ENCODE data around the gene NCMAP.

DNA sequence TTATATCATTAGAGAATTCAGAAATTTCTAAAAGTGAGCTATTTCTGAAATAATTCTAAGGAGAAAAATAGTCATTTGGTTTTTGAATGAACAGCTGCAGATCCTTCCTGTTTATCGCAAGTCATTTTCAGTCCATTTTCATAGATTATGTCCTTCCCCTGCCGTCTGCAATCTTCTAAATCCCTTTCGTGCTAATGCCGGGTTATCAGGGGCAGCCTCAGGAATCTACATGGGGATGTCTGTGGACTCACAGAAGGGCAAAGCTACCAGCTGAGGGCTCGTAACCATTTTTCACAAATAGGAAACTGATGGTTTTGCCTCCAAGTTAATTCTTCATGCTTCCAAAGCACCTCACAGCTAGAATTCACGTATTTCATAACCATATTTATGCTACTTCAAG lies 30.3 kb upstream of the NCMAP start:
- no peak for TF ChIP-seq EZH2phosphoT487 (IDR thresholded peaks at IDR 0.05; ENCODE audit: low read length)
- TF ChIP-seq, protein P1, sequence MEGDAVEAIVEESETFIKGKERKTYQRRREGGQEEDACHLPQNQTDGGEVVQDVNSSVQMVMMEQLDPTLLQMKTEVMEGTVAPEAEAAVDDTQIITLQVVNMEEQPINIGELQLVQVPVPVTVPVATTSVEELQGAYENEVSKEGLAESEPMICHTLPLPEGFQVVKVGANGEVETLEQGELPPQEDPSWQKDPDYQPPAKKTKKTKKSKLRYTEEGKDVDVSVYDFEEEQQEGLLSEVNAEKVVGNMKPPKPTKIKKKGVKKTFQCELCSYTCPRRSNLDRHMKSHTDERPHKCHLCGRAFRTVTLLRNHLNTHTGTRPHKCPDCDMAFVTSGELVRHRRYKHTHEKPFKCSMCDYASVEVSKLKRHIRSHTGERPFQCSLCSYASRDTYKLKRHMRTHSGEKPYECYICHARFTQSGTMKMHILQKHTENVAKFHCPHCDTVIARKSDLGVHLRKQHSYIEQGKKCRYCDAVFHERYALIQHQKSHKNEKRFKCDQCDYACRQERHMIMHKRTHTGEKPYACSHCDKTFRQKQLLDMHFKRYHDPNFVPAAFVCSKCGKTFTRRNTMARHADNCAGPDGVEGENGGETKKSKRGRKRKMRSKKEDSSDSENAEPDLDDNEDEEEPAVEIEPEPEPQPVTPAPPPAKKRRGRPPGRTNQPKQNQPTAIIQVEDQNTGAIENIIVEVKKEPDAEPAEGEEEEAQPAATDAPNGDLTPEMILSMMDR (IDR thresholded peaks at IDR 0.05; ENCODE audit: low read length) = no peak

Measured in MM.1S (cell line).